Measurements from ENCODE around the gene TBC1D8B. TPM values are rescaled to one million over a fixed set of nuclear protein-coding genes. Genes with fewer than 3 reads are reported as not detected.
"Not testable (repeated sequence)": the region's sequence is repeated elsewhere in the genome, so short reads cannot be mapped to it uniquely, and the experiment has no call there.

The TBC1D8B gene
- total RNA-seq (2012; rRNA removed) = 8.5 and 9.9 TPM in 2 replicates

DNA sequence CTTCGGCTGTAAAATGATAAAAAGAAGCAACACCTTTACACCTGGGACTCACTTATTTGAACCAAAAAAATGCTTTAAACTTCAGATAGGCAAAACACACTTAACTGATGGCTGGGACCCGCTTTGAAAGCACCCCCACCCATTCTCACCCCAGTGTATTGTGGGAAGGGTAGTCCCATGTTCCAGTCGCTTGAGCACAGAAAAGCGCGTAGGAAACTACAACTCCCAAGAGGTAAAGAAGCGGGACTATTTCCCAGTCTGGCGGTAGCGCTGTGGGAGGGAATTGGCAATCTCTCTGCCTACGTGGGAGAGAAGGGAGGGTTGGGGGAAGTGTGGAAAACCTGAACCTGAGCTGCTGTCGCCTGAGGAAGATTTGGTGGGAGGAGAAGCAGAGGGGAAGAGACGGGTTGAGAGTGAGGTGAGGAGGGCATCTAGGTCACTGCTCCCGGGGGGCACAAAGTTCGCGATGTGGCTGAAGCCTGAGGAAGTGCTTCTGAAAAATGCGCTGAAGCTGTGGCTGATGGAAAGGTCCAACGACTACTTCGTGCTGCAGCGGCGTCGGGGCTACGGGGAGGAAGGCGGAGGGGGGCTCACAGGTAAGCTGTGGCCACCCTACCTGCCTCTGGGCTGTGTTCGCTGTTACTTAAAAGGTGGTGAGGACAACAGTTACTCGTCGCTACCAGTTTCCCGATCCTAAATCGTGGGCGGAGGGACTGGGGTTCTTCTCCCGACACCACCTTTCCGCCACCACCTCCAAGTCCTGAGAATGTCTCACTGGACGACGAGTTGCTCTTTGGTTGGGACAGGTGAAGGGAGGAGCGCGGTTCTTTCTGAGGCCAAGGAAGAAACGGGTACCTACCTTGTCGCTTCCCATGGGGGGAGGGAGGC lies at the start of gene TBC1D8B:
TSS of gene TBC1D8B (plus strand) at position 286 of the 888 bp plus-strand sequence. CDS start at position 467, 181 bp downstream.
- H3K27me3 ChIP-seq (ENCODE audit: control insufficient read depth, insufficient read depth, low read length) = peaks cover under 1% of the 10 kb centered on the region
- no peaks in the 10 kb centered on the region for H3K9me3 ChIP-seq (replicated peaks; ENCODE audit: low read length)
- H3K4me3 ChIP-seq (ENCODE audit: low read length) = peak within 1 kb of the TSS; percentile 89
- H3K36me3 ChIP-seq (ENCODE audit: insufficient read depth, low read length) = no peaks in the 10 kb centered on the region
- H3K4me1 ChIP-seq (ENCODE audit: control insufficient read depth, insufficient read depth, low read length) = peaks cover 3% of the 10 kb centered on the region
- peak within 1 kb of the TSS; percentile 78 for H3K9ac ChIP-seq (ENCODE audit: low read depth, low read length)
- peak within 1 kb of the TSS; percentile 85 for H3K4me2 ChIP-seq (ENCODE audit: low read length)

DNA sequence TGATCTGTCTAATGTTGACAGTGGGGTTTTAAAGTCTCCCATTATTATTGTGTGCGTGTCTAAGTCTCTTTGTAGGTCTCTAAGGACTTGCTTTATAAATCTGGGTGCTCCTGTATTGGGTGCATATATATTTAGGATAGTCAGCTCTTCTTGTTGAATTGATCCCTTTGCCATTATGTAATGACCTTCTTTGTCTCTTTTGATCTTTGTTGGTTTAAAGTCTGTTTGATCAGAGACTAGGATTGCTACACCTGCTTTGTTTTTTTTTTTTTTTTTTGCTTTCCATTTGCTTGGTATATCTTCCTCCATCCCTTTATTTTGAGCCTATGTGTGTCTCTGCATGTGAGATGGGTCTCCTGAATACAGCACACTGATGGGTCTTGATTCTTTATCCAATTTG lies 33.2 kb upstream of the TBC1D8B start:
- H3K4me3 ChIP-seq (ENCODE audit: low read length); H3K36me3 ChIP-seq (ENCODE audit: insufficient read depth, low read length); H3K4me1 ChIP-seq (ENCODE audit: control insufficient read depth, insufficient read depth, low read length); H3K9me3 ChIP-seq (replicated peaks; ENCODE audit: low read length); H3K27me3 ChIP-seq (ENCODE audit: control insufficient read depth, insufficient read depth, low read length); H3K9ac ChIP-seq (ENCODE audit: low read depth, low read length); H3K4me2 ChIP-seq (ENCODE audit: low read length): not testable (repeated sequence)

GRCh38 chrX:106774981-106775380 lies 27.5 kb upstream of the TBC1D8B start:
- no peak overlapping the region for H3K9ac ChIP-seq (ENCODE audit: low read depth, low read length)
- H3K4me3 ChIP-seq (ENCODE audit: low read length) = no peak overlapping the region
- no peak overlapping the region for H3K4me2 ChIP-seq (ENCODE audit: low read length)
- no peaks in the 10 kb centered on the region for H3K36me3 ChIP-seq (ENCODE audit: insufficient read depth, low read length)
- H3K4me1 ChIP-seq (ENCODE audit: control insufficient read depth, insufficient read depth, low read length) = no peaks in the 10 kb centered on the region
- H3K27me3 ChIP-seq (ENCODE audit: control insufficient read depth, insufficient read depth, low read length) = peaks cover 3% of the 10 kb centered on the region
- H3K9me3 ChIP-seq (replicated peaks; ENCODE audit: low read length) = no peaks in the 10 kb centered on the region

DNA sequence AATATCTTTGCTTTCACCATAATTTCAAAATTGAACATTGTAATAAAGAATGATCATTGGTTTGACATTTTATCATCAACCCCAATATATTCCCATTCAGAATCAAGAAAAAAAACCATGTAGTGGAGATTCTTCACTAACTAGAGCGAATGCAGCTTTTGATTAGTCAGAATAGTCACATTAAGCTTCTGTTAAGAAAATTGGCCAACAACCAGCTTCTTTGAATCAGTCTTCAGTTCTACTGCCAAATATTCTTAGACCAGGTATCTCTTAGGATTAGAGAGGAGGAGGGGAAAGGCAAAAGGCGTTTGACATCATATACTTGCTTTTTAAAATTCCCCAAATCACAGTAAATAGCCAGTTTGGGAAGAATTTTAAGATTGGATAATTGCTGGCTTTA lies 22.2 kb upstream of the TBC1D8B start:
- Histone ChIP-seq H3K27me3 (ENCODE audit: control insufficient read depth, insufficient read depth, low read length) (peaks cover 13% of the 10 kb centered on the region), H3K4me3 (ENCODE audit: low read length) (no peak overlapping the region), H3K36me3 (ENCODE audit: insufficient read depth, low read length) (no peaks in the 10 kb centered on the region), H3K4me2 (ENCODE audit: low read length) (no peak overlapping the region), H3K9ac (ENCODE audit: low read depth, low read length) (no peak overlapping the region), H3K4me1 (ENCODE audit: control insufficient read depth, insufficient read depth, low read length) (no peaks in the 10 kb centered on the region), H3K9me3 (replicated peaks; ENCODE audit: low read length) (no peaks in the 10 kb centered on the region)

GRCh38 chrX:106780664-106781377 lies 21.7 kb upstream of the TBC1D8B start:
- Histone ChIP-seq H3K36me3 (ENCODE audit: insufficient read depth, low read length) (no peaks in the 10 kb centered on the region), H3K4me2 (ENCODE audit: low read length) (no peak overlapping the region), H3K9ac (ENCODE audit: low read depth, low read length) (no peak overlapping the region), H3K9me3 (replicated peaks; ENCODE audit: low read length) (no peaks in the 10 kb centered on the region), H3K27me3 (ENCODE audit: control insufficient read depth, insufficient read depth, low read length) (peaks cover 19% of the 10 kb centered on the region), H3K4me1 (ENCODE audit: control insufficient read depth, insufficient read depth, low read length) (no peaks in the 10 kb centered on the region), H3K4me3 (ENCODE audit: low read length) (no peak overlapping the region)

DNA sequence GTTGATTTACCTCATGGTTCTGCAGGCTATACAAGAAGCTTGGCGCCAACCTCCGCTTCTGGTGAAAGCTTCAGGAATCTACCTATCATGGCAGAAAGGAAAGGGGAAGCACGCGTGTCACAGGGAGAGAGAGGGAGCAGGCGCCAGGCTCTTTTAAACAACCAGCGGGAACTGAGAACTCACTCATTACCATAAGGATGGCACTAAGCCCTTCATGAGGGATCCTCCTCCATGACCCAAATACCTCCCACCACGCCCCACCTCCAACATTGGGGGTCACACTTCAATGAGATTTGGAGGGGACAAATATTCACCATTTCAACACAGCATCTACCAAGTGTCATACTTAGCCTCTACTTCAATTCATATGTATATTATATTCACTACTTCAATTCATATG lies 18.8 kb upstream of the TBC1D8B start:
- H3K4me1 ChIP-seq (ENCODE audit: control insufficient read depth, insufficient read depth, low read length) = no peaks in the 10 kb centered on the region
- no peak overlapping the region for H3K4me2 ChIP-seq (ENCODE audit: low read length)
- no peak overlapping the region for H3K9ac ChIP-seq (ENCODE audit: low read depth, low read length)
- H3K4me3 ChIP-seq (ENCODE audit: low read length) = no peak overlapping the region
- H3K27me3 ChIP-seq (ENCODE audit: control insufficient read depth, insufficient read depth, low read length) = peaks cover 21% of the 10 kb centered on the region
- no peaks in the 10 kb centered on the region for H3K9me3 ChIP-seq (replicated peaks; ENCODE audit: low read length)
- H3K36me3 ChIP-seq (ENCODE audit: insufficient read depth, low read length) = no peaks in the 10 kb centered on the region

- Histone ChIP-seq H3K36me3 (ENCODE audit: insufficient read depth, low read length) (no peaks in the 10 kb centered on the region), H3K9me3 (replicated peaks; ENCODE audit: low read length) (no peaks in the 10 kb centered on the region), H3K9ac (ENCODE audit: low read depth, low read length) (no peak overlapping the region), H3K27me3 (ENCODE audit: control insufficient read depth, insufficient read depth, low read length) (no peaks in the 10 kb centered on the region), H3K4me1 (ENCODE audit: control insufficient read depth, insufficient read depth, low read length) (no peaks in the 10 kb centered on the region), H3K4me2 (ENCODE audit: low read length) (no peak overlapping the region), H3K4me3 (ENCODE audit: low read length) (no peak overlapping the region)
These were observed 11.0 kb upstream of the TBC1D8B start for GRCh38 chrX:106791495-106791894.

GRCh38 chrX:106802063-106802387 lies 448 bp upstream of the TBC1D8B start:
- no peaks in the 10 kb centered on the region for H3K36me3 ChIP-seq (ENCODE audit: insufficient read depth, low read length)
- peak overlapping the region; percentile 85 for H3K4me2 ChIP-seq (ENCODE audit: low read length)
- H3K4me1 ChIP-seq (ENCODE audit: control insufficient read depth, insufficient read depth, low read length) = peaks cover 3% of the 10 kb centered on the region
- H3K27me3 ChIP-seq (ENCODE audit: control insufficient read depth, insufficient read depth, low read length) = peaks cover 4% of the 10 kb centered on the region
- H3K4me3 ChIP-seq (ENCODE audit: low read length) = peak overlapping the region; percentile 89
- peak overlapping the region; percentile 78 for H3K9ac ChIP-seq (ENCODE audit: low read depth, low read length)
- H3K9me3 ChIP-seq (replicated peaks; ENCODE audit: low read length) = no peaks in the 10 kb centered on the region

DNA sequence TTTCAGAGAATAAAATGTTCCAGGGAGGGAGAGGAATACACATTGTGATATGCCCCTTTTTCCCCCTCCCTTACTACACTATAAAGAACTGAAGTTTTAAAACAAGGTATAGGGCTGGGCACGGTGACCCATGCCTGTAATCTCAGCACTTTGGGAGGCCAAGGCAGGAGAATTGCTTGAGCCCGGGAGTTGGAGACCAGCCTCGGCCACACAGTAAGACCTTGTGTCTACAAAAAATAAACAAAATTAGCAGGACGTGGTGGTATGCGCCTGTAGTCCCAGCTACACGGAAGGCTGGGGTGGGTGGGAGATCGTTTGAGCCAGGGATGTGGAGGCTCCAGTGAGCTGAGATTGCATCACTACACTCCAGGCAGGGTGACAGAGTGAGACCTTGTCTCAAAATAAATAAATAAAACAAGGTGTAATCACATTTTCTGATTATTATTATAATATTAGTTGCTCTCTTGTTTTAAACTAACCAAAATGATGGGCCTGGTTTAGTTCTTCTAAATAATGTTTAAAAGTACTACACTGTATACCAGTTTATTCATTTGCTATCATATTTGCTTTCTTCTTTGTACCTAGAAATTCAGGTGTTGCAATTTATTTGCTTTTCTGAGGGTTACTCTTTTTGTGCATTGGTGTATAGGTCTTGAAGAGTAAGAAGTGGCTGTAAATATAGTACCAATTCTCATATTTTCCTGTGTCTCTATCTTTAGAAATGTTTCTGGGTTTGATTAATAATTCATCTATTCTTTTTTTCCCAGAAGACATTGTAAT lies 8.8 kb downstream of the TBC1D8B start:
- Histone ChIP-seq H3K9ac (ENCODE audit: low read depth, low read length) (no peak overlapping the region), H3K27me3 (ENCODE audit: control insufficient read depth, insufficient read depth, low read length) (no peaks in the 10 kb centered on the region), H3K4me1 (ENCODE audit: control insufficient read depth, insufficient read depth, low read length) (no peaks in the 10 kb centered on the region), H3K36me3 (ENCODE audit: insufficient read depth, low read length) (no peaks in the 10 kb centered on the region), H3K9me3 (replicated peaks; ENCODE audit: low read length) (no peaks in the 10 kb centered on the region), H3K4me2 (ENCODE audit: low read length) (no peak overlapping the region), H3K4me3 (ENCODE audit: low read length) (no peak overlapping the region)

DNA sequence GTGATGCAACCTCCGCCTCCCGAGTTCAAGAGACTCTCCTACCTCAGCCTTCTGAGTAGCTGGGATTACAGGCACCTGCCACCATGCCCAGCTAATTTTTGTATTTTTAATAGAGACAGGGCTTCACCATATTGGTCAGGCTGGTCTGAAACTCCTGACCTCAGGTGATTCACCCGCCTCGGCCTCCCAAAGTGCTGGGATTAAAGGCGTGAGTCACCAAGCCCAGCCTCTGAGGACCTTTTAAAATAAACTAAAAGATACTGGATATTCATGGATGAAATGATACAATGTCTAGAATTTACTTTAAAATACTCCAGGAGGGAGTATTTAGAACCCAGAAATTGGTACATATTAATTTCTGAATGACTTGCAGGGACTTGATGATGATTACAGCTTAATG lies 10.5 kb downstream of the TBC1D8B start:
- not testable (repeated sequence) for H3K4me2 ChIP-seq (ENCODE audit: low read length); H3K4me1 ChIP-seq (ENCODE audit: control insufficient read depth, insufficient read depth, low read length); H3K4me3 ChIP-seq (ENCODE audit: low read length)

DNA sequence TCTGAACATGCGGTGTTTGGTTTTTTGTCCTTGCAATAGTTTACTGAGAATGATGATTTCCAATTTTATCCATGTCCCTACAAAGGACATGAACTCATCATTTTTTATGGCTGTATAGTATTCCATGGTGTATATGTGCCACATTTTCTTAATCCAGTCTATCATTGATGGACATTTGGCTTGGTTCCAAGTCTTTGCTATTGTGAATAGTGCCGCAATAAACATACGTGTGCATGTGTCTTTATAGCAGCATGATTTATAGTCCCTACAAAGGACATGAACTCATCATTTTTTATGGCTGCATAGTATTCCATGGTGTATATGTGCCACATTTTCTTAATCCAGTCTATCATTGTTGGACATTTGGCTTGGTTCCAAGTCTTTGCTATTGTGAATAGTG lies 11.6 kb downstream of the TBC1D8B start:
- H3K4me2 ChIP-seq (ENCODE audit: low read length); H3K4me1 ChIP-seq (ENCODE audit: control insufficient read depth, insufficient read depth, low read length); H3K9ac ChIP-seq (ENCODE audit: low read depth, low read length); H3K9me3 ChIP-seq (replicated peaks; ENCODE audit: low read length); H3K4me3 ChIP-seq (ENCODE audit: low read length); H3K27me3 ChIP-seq (ENCODE audit: control insufficient read depth, insufficient read depth, low read length); H3K36me3 ChIP-seq (ENCODE audit: insufficient read depth, low read length): not testable (repeated sequence)

More for the DNA sequence above, 10.5 kb downstream of the TBC1D8B start:
- H3K9ac ChIP-seq (ENCODE audit: low read depth, low read length); H3K9me3 ChIP-seq (replicated peaks; ENCODE audit: low read length); H3K36me3 ChIP-seq (ENCODE audit: insufficient read depth, low read length); H3K27me3 ChIP-seq (ENCODE audit: control insufficient read depth, insufficient read depth, low read length): not testable (repeated sequence)
